Natural killer cell treated with Interleukin-12 subunit alpha and Interleukin-12 subunit beta and Interleukin-15 and Interleukin-18, amount 100 ng/mL, for 72 hours (primary cell): Measurements from ENCODE around the gene RUNDC3A. TPM values are rescaled to one million over a fixed set of nuclear protein-coding genes. Genes with fewer than 3 reads are reported as not detected.
A peak's percentile ranks its signal among the peaks of the same experiment; 100 is the strongest.
"Not testable (repeated sequence)": the region's sequence is repeated elsewhere in the genome, so short reads cannot be mapped to it uniquely, and the experiment has no call there.

ENCODE experiments used
- ATAC-seq, 2 donors: fragments of 150-1000 bp; cut with Tn5 transposase in 1 of 2; sonication (Bioruptor Pico), chemical (Tn5 transposase) in 1 of 2; 2 replicates each; pipeline ENCODE4 v1.10.0; 2021
- DNase-seq: peaks from one replicate; pipeline ENCODE4 v3.0.0; 2022; ENCODE audit warnings: low spot score
- H3K27ac Mint-ChIP-seq, 2 donors: 1 replicate in 1 of 2; 2 replicates in 1 of 2; pipeline ENCODE4 v1.8.0; 2022; ENCODE audit warnings: mixed read lengths in 2 of 2, mild to moderate bottlenecking in 1 of 2, moderate library complexity in 1 of 2
- H3K27me3 Mint-ChIP-seq, 2 donors: 1 replicate in 1 of 2; 2 replicates in 1 of 2; pipeline ENCODE4 v1.8.0; 2022; ENCODE audit warnings: mixed read lengths in 2 of 2
- H3K36me3 Mint-ChIP-seq: one replicate; pipeline ENCODE4 v1.8.0; 2022; ENCODE audit warnings: mixed read lengths
- H3K4me1 Mint-ChIP-seq, 2 donors: 1 replicate in 1 of 2; 2 replicates in 1 of 2; pipeline ENCODE4 v1.8.0; 2022; ENCODE audit warnings: low read depth in 2 of 2, mixed read lengths in 2 of 2, mild to moderate bottlenecking in 1 of 2
- H3K4me3 Mint-ChIP-seq: one replicate; pipeline ENCODE4 v1.8.0; 2022; ENCODE audit warnings: mixed read lengths
- H3K9me3 Mint-ChIP-seq: 2 replicates; pipeline ENCODE4 v1.8.0; 2022; ENCODE audit warnings: mixed read lengths
- total RNA-seq, 2 donors: library from RNA; stranded (reverse); gene quantifications; one replicate each; pipeline ENCODE4 v1.2.3, GENCODE V29; 2022

The RUNDC3A gene
- total RNA-seq, 2 donors from 2014 or later, result 0.48 TPM; not detected in 1

DNA sequence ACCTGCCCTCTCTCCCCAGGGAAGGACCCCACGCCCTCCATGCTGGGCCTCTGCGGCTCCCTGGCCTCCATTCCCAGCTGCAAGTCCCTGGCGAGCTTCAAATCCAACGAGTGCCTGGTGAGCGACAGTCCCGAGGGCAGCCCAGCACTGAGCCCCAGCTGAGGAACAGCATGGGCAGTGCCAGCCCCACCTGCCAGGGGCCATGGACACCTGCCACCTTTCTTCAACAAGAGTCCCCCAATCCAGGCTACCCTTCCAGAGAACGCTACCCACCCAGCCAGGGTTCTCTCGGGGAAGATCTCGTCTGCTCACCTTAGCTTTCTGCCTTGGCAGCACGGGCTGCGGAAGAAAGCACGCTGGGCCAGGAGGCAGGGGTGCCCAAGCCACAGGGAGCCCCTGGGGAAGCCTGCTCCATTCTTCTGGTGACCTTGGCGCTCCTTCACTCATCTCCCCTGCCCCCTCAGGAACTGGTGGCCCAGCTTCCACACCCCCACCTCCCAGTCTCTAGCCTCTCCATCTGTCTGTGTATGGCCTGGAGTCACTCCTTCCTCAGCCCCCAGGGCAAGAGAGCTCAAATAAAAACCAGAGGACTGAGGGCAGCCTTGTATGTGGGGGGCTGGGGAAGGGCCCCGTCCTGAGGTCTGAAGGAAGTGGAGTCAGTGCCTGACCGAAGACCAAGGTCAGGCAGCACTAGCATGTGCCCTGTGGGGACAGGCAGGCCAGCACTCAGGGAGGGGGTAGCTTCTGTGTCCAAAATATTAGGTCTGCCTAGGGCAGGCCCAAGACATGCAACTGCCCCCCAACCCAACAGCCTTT, 9.9 kb downstream of the RUNDC3A start:
- ATAC-seq (no peak), DNase-seq (peak; percentile 56)
- H3K4me1 Mint-ChIP-seq, result peaks cover 15 to 16% of the 10 kb centered on the region in 2 donors
- H3K36me3 Mint-ChIP-seq, result peaks cover 4% of the 10 kb centered on the region
- H3K27ac Mint-ChIP-seq, result no peak overlapping the region
- peaks cover 24 to 31% of the 10 kb centered on the region in 2 donors for H3K27me3 Mint-ChIP-seq
- H3K9me3 Mint-ChIP-seq, result no peaks in the 10 kb centered on the region
- no peak overlapping the region for H3K4me3 Mint-ChIP-seq

DNA sequence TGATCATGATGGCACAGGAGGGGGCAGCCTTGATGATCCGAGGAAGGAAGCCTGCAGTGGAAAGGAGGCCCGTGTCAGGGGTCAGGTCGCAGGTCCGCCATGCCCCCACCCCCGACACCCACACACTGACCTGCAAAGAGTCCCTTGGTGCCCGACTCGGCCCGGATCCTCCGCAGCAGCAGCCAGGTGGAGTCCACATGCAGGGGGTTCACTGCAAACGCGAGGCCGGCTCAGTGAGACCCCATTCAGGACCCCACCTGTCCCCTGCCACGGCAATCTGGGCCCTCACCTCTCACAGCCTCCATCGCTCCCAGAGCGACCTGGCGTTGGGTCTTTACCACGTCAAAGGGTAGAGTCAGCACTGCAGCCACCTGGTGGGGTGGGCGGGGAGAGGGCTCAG, 11.7 kb downstream of the RUNDC3A start:
- Mint-ChIP-seq H3K36me3 (peaks cover 4% of the 10 kb centered on the region), H3K4me3 (no peak overlapping the region), H3K4me1 (peaks cover 21 to 22% of the 10 kb centered on the region in 2 donors), H3K27me3 (peaks cover 16 to 22% of the 10 kb centered on the region in 2 donors), H3K9me3 (no peaks in the 10 kb centered on the region), H3K27ac (no peak overlapping the region)
- peak; percentile 51 for DNase-seq
- ATAC-seq, result no peak

DNA sequence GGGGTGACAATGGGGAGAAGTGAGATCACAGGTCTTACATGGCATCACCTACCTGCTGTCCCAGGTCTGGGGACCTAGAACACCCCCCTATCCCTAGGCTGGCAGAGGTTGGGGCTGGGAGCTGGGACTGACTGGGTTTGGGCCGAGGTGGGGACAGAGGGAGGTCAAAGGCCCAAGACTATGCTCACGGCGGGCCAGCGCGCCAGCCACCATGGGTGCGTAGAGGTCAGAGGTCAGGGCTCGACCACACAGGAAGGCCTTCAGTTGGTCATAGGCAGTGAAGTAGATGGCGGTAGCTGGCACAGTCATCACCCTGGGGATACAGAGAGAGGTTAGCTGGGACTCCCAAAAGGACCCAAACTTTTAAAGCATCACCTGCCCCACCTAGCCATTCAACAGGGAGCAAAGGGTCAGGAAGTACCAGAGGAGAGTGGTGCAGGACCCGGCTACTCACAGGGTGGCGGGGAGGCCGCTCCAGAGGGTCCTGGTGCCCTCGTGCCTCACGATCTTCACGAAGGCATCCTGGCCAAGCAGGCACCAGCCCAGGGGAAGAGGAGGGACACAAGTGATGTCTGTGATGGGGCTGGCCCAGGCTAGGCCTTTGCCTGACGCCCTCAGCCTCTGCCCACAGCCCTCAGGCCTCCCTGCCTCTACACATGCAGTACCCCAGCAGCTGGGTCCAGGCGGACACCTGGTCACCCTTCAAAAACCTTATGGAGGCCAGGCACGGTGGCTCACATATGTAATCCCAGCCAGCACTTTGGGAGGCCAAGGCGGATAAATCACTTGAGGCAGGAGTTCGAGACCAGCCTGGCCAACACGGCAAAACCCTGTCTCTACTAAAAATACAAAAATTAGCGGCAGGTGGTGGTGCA, 13.1 kb downstream of the RUNDC3A start:
- Mint-ChIP-seq H3K4me1 (peaks cover 11 to 18% of the 10 kb centered on the region in 2 donors), H3K9me3 (no peaks in the 10 kb centered on the region), H3K36me3 (peaks cover 4% of the 10 kb centered on the region), H3K4me3 (peak overlapping the region; percentile 8), H3K27ac (no peak overlapping the region), H3K27me3 (peaks cover 6 to 10% of the 10 kb centered on the region in 2 donors)
- ATAC-seq (no peak), DNase-seq (peak; percentile 59)

DNA sequence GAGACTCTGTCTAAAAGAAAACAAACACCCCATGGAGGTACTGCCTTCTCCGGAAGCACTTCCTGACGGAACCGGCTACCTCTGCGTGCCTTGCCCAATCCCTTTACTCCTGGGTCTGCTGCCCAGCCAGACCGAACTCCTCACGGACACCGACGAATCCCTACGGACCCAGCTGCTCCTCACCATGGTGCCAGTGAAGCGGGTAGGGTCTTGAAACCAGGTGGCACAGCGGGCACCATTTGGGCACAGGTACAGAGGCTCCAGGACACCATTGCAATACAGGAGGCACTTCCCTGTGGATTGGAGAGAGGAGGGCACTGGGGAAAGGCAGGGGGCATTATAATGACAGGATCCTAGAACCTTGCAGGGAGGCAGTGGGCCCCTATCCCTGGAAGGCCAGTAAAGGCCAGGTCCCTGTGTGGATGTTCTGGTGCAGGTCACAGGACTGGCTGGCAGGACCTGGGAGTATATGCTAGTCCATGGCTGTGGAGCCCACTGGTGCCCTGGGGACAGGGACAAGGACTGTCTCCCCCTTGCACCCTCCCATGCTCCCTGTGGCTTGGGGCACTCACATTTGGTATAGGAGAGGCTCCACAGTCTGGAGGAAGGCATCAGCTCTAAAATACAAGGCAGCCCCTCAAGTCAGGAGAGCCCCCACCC, 14.0 kb downstream of the RUNDC3A start:
- H3K27me3 Mint-ChIP-seq, result peaks cover 3 to 5% of the 10 kb centered on the region in 2 donors

DNA sequence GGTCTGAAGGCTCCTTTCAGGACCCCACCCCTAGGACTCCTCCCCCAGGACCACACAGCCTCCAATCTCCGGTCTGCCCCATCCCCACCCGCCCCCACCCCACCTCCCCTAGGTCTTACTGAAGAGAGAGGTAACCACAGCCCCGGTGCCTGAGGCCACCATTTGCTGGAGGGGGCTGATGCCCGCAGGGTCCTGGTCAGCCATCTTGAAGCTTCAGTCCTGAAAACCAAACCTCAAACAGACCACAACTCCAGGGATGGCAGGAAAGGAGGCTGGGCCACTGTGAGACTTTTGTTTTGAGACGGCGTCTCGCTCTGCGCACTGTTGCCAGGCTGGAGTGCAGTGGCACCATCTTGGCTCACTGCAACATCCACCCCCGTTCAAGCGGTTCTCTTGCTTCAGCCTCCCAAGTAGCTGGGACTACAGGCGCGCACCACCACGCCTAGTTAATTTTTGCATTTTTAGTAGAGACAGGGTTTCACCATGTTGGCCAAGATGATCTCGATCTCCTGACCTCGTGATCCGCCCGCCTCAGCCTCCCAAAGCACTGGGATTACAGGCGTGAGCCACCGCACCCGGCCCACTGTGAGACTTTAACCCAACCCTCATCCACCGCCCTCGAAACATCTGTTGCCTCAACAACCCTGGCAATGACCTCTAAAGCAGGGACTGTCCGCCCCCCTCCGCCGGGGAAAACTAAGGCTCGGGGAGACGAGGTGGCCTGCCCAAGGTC, 15.1 kb downstream of the RUNDC3A start:
- Mint-ChIP-seq H3K4me1 (peaks cover 6 to 18% of the 10 kb centered on the region in 2 donors), H3K9me3 (no peaks in the 10 kb centered on the region), H3K4me3 (peak overlapping the region; percentile 81), H3K27ac (peak overlapping the region in 1 of 2 donors; percentile 62), H3K27me3 (no peaks in the 10 kb centered on the region), H3K36me3 (peaks cover 4% of the 10 kb centered on the region)
- peak; percentile 53 for DNase-seq
- no peak for ATAC-seq

More for the DNA sequence above, 14.0 kb downstream of the RUNDC3A start:
- no peak overlapping the region for H3K27ac Mint-ChIP-seq
- H3K4me1 Mint-ChIP-seq, result peaks cover 9 to 20% of the 10 kb centered on the region in 2 donors
- H3K4me3 Mint-ChIP-seq, result no peak overlapping the region
- DNase-seq, result peak; percentile 47
- no peaks in the 10 kb centered on the region for H3K9me3 Mint-ChIP-seq
- ATAC-seq, result no peak
- H3K36me3 Mint-ChIP-seq, result peaks cover 4% of the 10 kb centered on the region

DNA sequence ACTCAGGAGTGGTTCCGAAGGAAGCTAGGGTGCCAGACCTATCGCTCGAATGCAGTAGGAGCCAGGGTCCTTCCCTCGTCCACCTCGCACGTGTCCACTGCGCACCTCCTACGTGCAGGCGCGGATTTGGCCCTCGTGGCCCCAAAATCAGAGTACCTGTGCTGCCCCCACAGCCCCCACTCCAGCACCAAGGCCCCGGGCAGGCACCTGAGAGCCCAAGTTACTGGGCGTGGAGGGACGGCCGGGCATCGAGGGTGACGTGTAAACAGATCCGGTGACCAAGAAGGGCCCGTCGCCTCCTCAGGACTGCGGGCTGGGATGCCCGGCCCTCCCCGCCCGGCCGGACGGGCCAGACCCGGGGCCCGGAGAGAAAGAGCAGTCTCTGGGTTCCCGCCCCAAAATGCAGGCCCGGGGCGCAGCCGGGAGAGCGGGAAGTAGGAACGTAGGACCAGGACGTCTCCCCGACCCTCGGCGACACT, 15.7 kb downstream of the RUNDC3A start:
- ATAC-seq, result no peak
- H3K27me3 Mint-ChIP-seq, result no peaks in the 10 kb centered on the region
- peak overlapping the region in 1 of 2 donors; percentile 62 for H3K27ac Mint-ChIP-seq
- no peaks in the 10 kb centered on the region for H3K9me3 Mint-ChIP-seq
- DNase-seq, result peak; percentile 60
- H3K4me3 Mint-ChIP-seq, result peak overlapping the region; percentile 81
- H3K4me1 Mint-ChIP-seq, result peaks cover 6 to 18% of the 10 kb centered on the region in 2 donors
- H3K36me3 Mint-ChIP-seq, result peaks cover 4% of the 10 kb centered on the region

DNA sequence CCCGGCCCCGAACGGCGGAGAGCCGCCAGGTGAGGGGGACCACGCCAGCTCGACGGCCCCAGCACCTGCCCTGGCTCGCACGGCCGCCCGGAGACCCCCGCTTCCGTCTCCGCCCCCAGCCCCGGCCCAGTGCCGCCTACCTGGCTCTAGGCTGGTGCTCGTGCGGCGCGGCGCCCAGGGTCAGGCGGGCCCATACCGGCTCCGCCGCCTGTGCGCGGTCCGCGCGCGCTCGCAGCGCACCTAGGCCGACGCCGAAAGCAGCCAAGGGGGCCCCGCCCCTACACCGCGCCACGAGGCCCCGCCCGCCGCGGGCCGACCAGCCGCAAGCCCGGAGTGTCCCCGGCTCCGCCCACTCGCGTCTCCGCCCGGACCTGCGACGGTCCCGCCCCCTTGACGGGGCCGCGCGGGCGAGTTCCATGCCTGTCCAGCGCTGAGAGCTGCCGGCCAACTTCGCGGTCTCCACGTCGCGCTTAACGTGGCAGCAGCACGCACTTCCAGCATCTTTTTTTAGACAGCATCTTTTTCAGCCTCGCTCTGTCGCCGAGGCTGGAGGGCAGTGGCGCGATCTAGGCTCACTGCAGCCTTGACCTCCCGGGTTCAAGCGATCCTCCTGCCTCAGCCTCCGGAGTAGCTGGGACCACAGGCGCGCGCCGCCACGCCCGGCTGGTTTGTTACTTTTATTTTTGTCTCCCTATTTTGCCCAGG, 16.3 kb downstream of the RUNDC3A start, which contains the start of gene SLC25A39:
Gene SLC25A39 (minus strand): TSS at position 253 of the 705 bp plus-strand sequence. CDS start 1,261 bp downstream, outside the sequence.
- Mint-ChIP-seq H3K36me3 (no peaks in the 10 kb centered on the region), H3K27ac (peak within 1 kb of the TSS; percentile 89 to 96), H3K27me3 (no peaks in the 10 kb centered on the region), H3K9me3 (no peaks in the 10 kb centered on the region), H3K4me1 (peaks cover 6 to 16% of the 10 kb centered on the region in 2 donors), H3K4me3 (peak within 1 kb of the TSS; percentile 90)
- peak; percentile 97 for DNase-seq
- ATAC-seq, result peak; percentile 92

DNA sequence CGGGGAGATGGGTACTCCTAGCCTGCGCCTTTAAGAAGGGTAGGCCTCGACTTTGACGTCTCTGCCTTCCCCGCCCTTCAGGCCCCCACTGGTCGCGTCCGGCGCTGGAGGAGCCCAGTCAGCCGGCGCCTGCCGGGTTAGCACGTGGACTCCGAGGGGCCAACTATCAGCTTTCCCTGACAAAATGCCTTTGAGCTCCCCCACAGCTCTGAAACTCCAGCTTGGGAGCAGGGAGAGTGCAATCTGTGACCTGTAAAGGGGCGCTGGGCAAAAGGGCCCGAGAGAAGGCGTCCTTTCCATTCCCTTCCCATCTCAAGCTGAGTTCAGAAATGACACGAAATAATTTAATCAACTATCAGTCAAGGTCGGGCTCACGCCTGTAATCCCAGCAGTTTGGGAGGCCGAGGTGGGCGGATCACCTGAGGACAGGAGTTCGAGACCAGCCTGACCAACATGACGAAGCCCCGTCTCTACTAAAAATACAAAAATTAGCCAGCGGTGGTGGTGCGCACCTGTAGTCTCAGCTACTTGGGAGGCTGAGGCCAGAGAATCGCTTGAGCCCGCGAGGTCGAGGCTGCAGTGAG, 18.6 kb downstream of the RUNDC3A start:
- peak; percentile 96 for DNase-seq
- Mint-ChIP-seq H3K27ac (peak overlapping the region; percentile 89 to 96), H3K27me3 (no peaks in the 10 kb centered on the region), H3K4me3 (peak overlapping the region; percentile 90), H3K4me1 (peaks cover 6 to 21% of the 10 kb centered on the region in 2 donors), H3K36me3 (no peaks in the 10 kb centered on the region), H3K9me3 (no peaks in the 10 kb centered on the region)
- peak; percentile 84 to 87 for ATAC-seq

DNA sequence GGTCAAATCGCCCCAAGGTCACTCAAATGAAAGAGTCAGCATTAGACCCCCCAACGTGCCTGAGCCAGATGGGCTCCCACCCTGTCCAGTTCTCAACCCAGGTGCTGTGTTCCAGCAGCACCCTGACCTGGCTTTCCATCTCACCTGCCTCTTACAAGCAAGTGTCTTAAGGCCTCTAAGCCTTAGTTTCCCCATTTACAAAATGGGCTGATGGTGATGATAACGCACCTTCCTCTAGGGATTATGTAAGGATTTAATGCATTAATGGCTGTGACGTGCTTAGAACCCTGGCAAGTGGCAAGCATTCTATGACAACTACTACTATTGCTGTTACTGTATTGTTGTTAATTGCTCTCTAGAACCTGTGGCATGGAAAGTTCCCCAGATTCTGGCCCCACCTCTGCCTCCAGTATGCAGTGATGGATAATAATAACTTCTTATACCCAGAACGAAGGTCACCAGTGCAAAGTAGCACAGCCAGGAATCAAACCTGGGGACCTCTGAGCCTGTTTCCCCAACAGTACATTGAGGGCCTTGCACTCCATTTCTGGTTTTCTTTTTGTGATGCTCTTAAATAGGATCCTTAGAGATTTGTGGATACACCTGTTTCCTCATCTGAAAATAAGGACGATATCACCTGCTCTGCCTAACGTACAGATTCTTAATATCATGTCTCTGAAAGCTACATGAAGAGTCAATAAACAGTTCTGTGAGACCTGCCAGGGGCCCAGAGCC, 19.5 kb downstream of the RUNDC3A start:
- no peak for DNase-seq
- no peaks in the 10 kb centered on the region for H3K36me3 Mint-ChIP-seq
- ATAC-seq, result no peak
- peaks cover 6 to 21% of the 10 kb centered on the region in 2 donors for H3K4me1 Mint-ChIP-seq
- no peaks in the 10 kb centered on the region for H3K9me3 Mint-ChIP-seq
- H3K4me3 Mint-ChIP-seq, result peak overlapping the region; percentile 49
- H3K27me3 Mint-ChIP-seq, result no peaks in the 10 kb centered on the region
- no peak overlapping the region for H3K27ac Mint-ChIP-seq

DNA sequence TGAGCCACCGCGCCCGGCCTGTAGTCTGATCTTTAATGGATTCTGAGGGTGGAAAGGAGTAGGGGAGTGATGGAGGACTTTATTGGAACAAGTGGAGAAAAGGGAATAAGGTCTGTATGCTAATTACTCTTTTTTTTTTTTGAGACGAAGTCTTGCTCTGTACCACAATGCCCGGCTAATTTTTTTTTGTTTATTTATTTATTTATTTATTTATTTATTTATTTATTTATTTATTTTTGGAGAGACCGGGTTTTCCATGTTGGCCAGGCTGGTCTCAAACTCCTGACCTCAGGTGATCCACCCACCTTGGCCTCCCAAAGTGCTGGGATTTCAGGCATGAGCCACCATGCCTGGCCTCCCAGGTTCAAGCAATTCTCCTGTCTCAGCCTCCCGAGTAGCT, 21.1 kb downstream of the RUNDC3A start:
- H3K9me3 Mint-ChIP-seq, H3K27me3 Mint-ChIP-seq, H3K36me3 Mint-ChIP-seq, H3K27ac Mint-ChIP-seq, ATAC-seq, DNase-seq, H3K4me3 Mint-ChIP-seq: not testable (repeated sequence)
- peaks cover 0 to 18% of the 10 kb centered on the region in 2 donors for H3K4me1 Mint-ChIP-seq

DNA sequence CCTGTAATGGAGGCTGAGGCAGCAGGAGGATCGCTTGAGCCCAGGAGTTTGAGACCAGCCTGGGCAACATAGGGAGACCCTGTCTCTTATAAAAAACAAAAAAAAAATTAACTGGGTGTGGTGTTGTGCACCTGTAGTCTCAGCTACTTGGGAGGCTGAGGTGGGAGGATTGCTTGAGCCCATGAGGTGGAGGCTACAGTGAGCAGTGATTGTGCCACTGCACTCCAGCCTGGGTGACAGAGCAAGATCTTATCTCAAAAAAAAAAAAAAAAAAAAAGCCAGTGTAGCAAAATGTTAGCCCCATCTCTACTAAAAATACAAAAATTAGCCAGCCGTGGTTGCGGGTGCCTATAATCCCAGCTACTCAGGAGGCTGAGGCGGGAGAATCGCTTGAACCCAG, 21.9 kb downstream of the RUNDC3A start:
- not testable (repeated sequence) for H3K9me3 Mint-ChIP-seq, H3K27me3 Mint-ChIP-seq, H3K36me3 Mint-ChIP-seq, H3K4me3 Mint-ChIP-seq, DNase-seq, ATAC-seq, H3K27ac Mint-ChIP-seq
- H3K4me1 Mint-ChIP-seq, result peaks cover 0 to 14% of the 10 kb centered on the region in 2 donors
